LoVo (cell line): ENCODE results near the gene PHOSPHO2.

Experiments
- DNase-seq: peaks from one replicate; pipeline ENCODE4 v3.0.0-alpha.2; 2016; ENCODE audit warnings: low spot score

Gene PHOSPHO2

GRCh38 chr2:169716938-169717690 lies 22.8 kb downstream of the PHOSPHO2 start:
- DNase-seq: no peak

- DNase-seq: no peak
Observed at GRCh38 chr2:169717691-169718063, 23.4 kb downstream of the PHOSPHO2 start.

- no peak for DNase-seq
Observed at GRCh38 chr2:169718930-169719504, 24.7 kb downstream of the PHOSPHO2 start.

- no peak for DNase-seq
Observed at GRCh38 chr2:169721016-169721415, 26.7 kb downstream of the PHOSPHO2 start.

GRCh38 chr2:169727065-169727464 lies 32.8 kb downstream of the PHOSPHO2 start:
- DNase-seq: no peak

GRCh38 chr2:169729274-169729605 lies 35.0 kb downstream of the PHOSPHO2 start:
- no peak for DNase-seq

GRCh38 chr2:169732075-169732474 lies 37.8 kb downstream of the PHOSPHO2 start:
- no peak for DNase-seq

GRCh38 chr2:169732583-169733358 lies 38.5 kb downstream of the PHOSPHO2 start:
- DNase-seq: no peak

GRCh38 chr2:169734169-169734847 lies 40.0 kb downstream of the PHOSPHO2 start:
- DNase-seq: peak; percentile 11

GRCh38 chr2:169735623-169736022 lies 41.4 kb downstream of the PHOSPHO2 start:
- DNase-seq: no peak

GRCh38 chr2:169736902-169737301 lies 42.6 kb downstream of the PHOSPHO2 start:
- DNase-seq: no peak

GRCh38 chr2:169738566-169739229 lies 44.4 kb downstream of the PHOSPHO2 start:
- DNase-seq: no peak

GRCh38 chr2:169739351-169739750 lies 45.1 kb downstream of the PHOSPHO2 start:
- DNase-seq: peak; percentile 34

- no peak for DNase-seq
Observed at GRCh38 chr2:169743549-169743948, 49.3 kb downstream of the PHOSPHO2 start.

- DNase-seq: no peak
Observed at GRCh38 chr2:169746240-169746639, 52.0 kb downstream of the PHOSPHO2 start.

- no peak for DNase-seq
Observed at GRCh38 chr2:169748319-169748718, 54.0 kb downstream of the PHOSPHO2 start.
